Cardiac fibroblast (primary cell): ENCODE results near the gene LMAN1.

Source experiments
- DNase-seq, 2 donors: peaks; one replicate each; pipeline versions ENCODE4 v3.0.0 to v3.0.0-alpha.2; 2010; ENCODE audit warnings: low read depth in 2 of 2
- H3K4me3 ChIP-seq, 2 donors: replicated peaks in 1 of 2; 1 replicate in 1 of 2; 2 replicates in 1 of 2; pipeline ENCODE4 v1.5.1; 2011; ENCODE audit warnings: low read depth in 2 of 2, low read length in 2 of 2, mild to moderate bottlenecking in 2 of 2, moderate library complexity in 1 of 2
- CTCF ChIP-seq: IDR thresholded peaks from one replicate; pipeline ENCODE4 v1.5.1; 2011; ENCODE audit warnings: low read depth, mild to moderate bottlenecking, low read length, inconsistent platforms

LMAN1 gene

GRCh38 chr18:59358712-59359575, at the start of gene LMAN1:
TSS of gene LMAN1 (minus strand) at chr18:59359265. CDS start at chr18:59359244, 21 bp downstream.
- TF ChIP-seq CTCF, result no peak
- peak within 1 kb of the TSS; percentile 95 to 98 for H3K4me3 ChIP-seq
- DNase-seq, result peak; percentile 92 to 96

- H3K4me3 ChIP-seq, result no peak overlapping the region
- peak; percentile 99 for TF ChIP-seq CTCF
- DNase-seq, result peak; percentile 75 to 78
These were observed 43.5 kb upstream of the LMAN1 start for GRCh38 chr18:59402432-59403090.

- TF ChIP-seq CTCF, result no peak
- no peak overlapping the region for H3K4me3 ChIP-seq
- DNase-seq, result no peak
These were observed 41.3 kb upstream of the LMAN1 start for GRCh38 chr18:59400407-59400806.

- no peak for DNase-seq
- H3K4me3 ChIP-seq, result no peak overlapping the region
- no peak for TF ChIP-seq CTCF
These were observed 36.4 kb upstream of the LMAN1 start for GRCh38 chr18:59395226-59396175.

GRCh38 chr18:59393381-59393780, 34.3 kb upstream of the LMAN1 start:
- DNase-seq, result peak in 1 of 2 donors; percentile 13
- no peak overlapping the region for H3K4me3 ChIP-seq
- TF ChIP-seq CTCF, result no peak

GRCh38 chr18:59388817-59389216, 29.8 kb upstream of the LMAN1 start:
- DNase-seq, result no peak
- no peak for TF ChIP-seq CTCF
- H3K4me3 ChIP-seq, result no peak overlapping the region
